H7 (cell line): ENCODE results near the gene ZNF593. TPM values are rescaled to one million over a fixed set of nuclear protein-coding genes. Genes with fewer than 3 reads are reported as not detected.

Experiments used
- DNase-seq: peaks from one replicate; pipeline ENCODE4 v3.0.0; 2012
- H3K27me3 ChIP-seq: 2 replicates; pipeline ENCODE4 v1.6.0; 2011; ENCODE audit warnings: mild to moderate bottlenecking, low read length; ENCODE audit not compliant: control insufficient read depth, insufficient read depth
- H3K36me3 ChIP-seq: replicated peaks from 2 replicates; pipeline ENCODE4 v1.5.1; 2011; ENCODE audit warnings: low read length; ENCODE audit not compliant: control insufficient read depth, insufficient read depth
- H3K4me3 ChIP-seq: 2 replicates; pipeline ENCODE4 v1.5.1; 2011; ENCODE audit warnings: low read depth, mild to moderate bottlenecking, control low read depth, low read length, moderate library complexity; ENCODE audit not compliant: insufficient read depth
- total RNA-seq: library from RNA; depleted of rRNA; stranded (reverse); fragments of >200 nt; shearing (Covaris generic); gene quantifications from 2 replicates; pipeline ENCODE4 v1.2.3, GENCODE V29; 2014

The ZNF593 gene
- total RNA-seq, 1 experiment from 2014 or later, result 59.0 TPM

GRCh38 chr1:26132834-26133167 is 36.9 kb upstream of the ZNF593 start:
- Histone ChIP-seq H3K36me3 (no peaks in the 10 kb centered on the region), H3K4me3 (no peak overlapping the region), H3K27me3 (no peaks in the 10 kb centered on the region)
- DNase-seq, result no peak

- Histone ChIP-seq H3K36me3 (no peaks in the 10 kb centered on the region), H3K27me3 (no peaks in the 10 kb centered on the region), H3K4me3 (no peak overlapping the region)
- DNase-seq, result no peak
Observed at GRCh38 chr1:26134466-26134865, 35.2 kb upstream of the ZNF593 start.

DNA sequence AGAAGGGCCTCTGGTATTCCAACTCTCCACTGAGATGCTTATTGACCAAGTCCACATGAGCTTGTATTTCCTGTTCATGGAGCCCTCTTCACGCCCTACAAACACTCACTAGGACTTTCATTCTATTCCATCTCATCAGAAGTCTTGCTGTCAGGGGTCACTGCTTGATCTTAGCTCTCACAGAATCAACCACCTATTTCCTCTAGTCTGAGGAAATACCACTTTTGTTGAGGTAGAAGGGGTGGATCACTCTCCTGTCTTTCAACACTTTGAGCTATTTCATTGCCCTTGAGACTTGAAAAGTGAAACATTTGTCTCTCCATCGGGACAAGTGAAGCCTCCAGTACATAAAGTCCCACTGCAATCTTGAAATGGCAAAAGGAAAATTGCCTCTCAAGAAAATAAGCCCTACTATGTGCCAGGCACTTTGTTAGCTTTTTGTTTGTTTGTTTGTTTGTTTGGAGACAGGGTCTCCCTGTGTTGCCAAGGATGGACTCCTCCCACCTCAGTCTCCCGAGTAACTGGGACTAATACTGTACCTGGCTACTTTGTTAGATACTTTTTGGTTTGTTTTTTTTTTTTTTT is 30.6 kb upstream of the ZNF593 start:
- Histone ChIP-seq H3K36me3 (no peaks in the 10 kb centered on the region), H3K27me3 (no peaks in the 10 kb centered on the region), H3K4me3 (no peak overlapping the region)
- DNase-seq, result no peak

- peaks cover 5% of the 10 kb centered on the region for H3K27me3 ChIP-seq
- no peak for DNase-seq
- no peaks in the 10 kb centered on the region for H3K36me3 ChIP-seq
- no peak overlapping the region for H3K4me3 ChIP-seq
Observed at GRCh38 chr1:26142159-26142558, 27.5 kb upstream of the ZNF593 start.

DNA sequence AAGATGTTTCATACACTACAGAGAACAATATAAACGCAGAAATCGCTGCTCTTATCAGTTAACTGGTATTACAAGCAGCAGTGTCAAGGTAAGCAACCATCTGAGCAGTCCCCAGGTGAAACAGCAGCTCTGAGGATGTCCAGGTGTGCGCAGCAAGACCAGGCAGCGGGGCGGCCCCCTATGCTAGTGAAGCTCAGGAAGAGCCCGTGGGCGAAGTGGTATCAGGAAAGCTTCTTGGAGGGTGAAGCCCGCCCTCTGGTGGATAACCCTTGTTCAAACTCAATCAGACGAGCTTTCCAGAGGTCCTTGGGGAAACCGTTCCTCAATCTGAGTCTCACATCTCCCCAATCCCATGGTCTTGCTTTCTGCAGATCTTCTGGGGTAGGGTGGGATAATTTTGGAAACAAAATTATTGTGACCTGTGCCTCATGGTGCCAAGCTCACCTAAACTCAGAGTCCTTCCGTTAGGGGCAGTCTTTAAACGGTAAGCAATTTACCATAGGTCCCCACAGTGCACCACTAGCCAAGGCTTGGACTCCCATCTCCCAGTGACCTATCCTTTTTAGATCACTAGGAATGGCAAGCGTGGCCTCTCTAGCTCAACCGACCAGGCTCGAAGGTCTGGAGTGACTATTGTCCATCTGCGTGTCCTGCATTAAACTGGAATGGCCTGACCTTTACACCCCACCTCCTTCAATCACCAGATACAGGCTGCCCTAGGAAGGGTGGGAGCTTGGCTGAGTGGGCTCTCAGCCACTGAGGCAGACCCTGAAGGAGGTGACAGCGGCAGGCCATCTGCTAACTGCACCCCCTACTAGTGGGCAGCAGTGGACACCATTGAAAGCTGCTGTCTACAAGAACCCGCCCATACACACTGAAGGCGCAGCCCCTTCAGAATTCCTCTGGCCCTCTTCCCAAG is 24.4 kb upstream of the ZNF593 start:
- no peaks in the 10 kb centered on the region for H3K36me3 ChIP-seq
- DNase-seq, result peak; percentile 86
- no peak overlapping the region for H3K4me3 ChIP-seq
- H3K27me3 ChIP-seq, result peaks cover 7% of the 10 kb centered on the region

DNA sequence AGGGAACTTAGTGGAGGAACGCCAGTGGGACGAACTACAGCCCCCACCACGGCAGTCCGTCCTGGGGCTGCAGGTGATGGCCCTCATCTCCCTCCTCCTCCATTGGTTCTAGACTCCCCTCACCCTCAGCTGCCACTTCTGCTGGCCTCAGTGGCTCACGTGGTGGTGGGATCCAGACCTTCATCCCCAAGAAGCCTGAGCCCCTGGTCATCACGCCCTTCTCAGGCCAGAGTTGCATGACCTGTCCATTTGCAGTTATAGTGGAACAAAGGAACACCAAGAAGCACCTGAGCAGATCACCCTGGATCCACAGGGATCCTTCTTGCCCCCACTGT is 23.8 kb upstream of the ZNF593 start:
- Histone ChIP-seq H3K27me3 (peaks cover 7% of the 10 kb centered on the region), H3K4me3 (no peak overlapping the region), H3K36me3 (no peaks in the 10 kb centered on the region)
- DNase-seq, result no peak

GRCh38 chr1:26148887-26149286 is 20.8 kb upstream of the ZNF593 start:
- no peak overlapping the region for H3K4me3 ChIP-seq
- DNase-seq, result no peak
- no peaks in the 10 kb centered on the region for H3K36me3 ChIP-seq
- H3K27me3 ChIP-seq, result peaks cover 16% of the 10 kb centered on the region

DNA sequence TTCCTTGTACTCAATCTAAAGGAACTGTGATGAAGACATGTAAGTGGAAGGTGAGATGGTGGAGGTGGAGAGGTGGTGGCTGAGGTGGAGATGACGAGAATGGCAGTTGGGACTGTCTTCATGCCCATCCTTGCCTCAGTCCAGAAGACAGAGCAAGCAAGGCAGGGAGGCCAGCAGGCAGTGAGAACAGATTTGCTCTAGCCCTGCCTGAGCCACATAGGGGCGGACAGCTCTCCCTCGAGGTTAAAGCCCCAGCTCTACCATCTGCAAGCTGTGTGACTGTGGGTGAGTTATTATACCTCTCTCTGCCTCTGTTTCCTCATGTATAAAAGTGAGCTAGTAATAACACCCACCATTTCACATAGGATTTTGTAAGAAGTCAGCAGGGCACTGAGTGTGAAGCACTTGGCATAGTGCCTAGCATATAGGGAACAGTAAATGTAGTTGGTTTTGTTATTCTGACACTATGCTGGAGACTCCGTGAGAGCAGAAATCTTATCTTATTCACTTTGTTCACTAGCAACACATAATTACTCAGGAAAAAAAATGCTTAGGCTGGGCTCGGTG is 15.7 kb upstream of the ZNF593 start:
- no peak overlapping the region for H3K4me3 ChIP-seq
- peaks cover 44% of the 10 kb centered on the region for H3K27me3 ChIP-seq
- DNase-seq, result peak; percentile 28
- no peaks in the 10 kb centered on the region for H3K36me3 ChIP-seq

- no peaks in the 10 kb centered on the region for H3K36me3 ChIP-seq
- H3K27me3 ChIP-seq, result peaks cover 46% of the 10 kb centered on the region
- peak overlapping the region; percentile 17; the same call in 1 of the 2 replicates for H3K4me3 ChIP-seq
- peak; percentile 89 for DNase-seq
Observed at GRCh38 chr1:26154750-26155149, 15.0 kb upstream of the ZNF593 start.

DNA sequence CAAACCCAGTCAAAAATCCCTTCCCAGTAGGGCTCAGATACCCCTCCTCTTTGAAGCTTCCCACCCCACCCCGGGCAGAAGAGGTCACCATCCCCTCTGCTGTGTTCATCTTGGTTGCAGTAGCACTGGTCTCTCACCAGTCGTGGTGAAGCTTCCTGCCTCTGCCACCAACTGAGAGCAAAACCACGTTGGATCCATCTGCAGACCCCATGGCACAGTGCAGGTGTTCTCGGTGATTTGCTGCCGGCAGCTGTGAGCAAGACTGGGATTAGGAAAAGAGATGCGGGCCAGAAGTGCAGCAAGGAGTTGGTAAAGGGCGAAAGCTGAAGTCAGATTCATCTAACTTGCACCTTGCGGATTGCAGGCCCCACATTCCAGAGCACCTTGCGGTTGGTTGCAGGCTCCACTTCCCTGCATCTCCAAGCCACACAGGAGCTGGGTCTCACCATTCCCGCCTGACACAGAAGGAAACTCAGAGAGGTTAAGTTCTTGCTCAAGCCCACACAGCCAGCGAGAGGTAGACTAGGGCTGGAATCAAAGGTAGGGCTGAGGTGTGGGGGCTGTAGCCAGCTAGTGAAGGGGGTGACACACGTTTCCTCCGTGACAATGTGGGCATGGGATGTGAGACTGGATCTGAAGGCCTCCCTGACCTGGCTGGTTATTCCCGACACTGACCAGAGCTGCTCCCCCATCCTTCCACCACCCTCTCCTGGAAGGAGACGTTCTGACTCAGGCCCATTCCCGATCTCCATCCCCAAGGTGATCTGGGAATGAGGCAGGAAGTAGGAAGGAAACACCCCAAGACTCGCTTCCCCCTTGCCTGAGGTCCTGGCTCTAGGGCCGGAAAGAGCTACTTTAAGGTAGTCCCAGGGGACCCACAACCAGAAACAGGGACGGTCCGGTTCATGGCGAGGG is 14.1 kb upstream of the ZNF593 start:
- peak; percentile 61 for DNase-seq
- Histone ChIP-seq H3K27me3 (peaks cover 52% of the 10 kb centered on the region), H3K4me3 (peak overlapping the region; percentile 28; the same call in 1 of the 2 replicates), H3K36me3 (no peaks in the 10 kb centered on the region)

GRCh38 chr1:26156285-26157038 is 13.2 kb upstream of the ZNF593 start:
- no peaks in the 10 kb centered on the region for H3K36me3 ChIP-seq
- H3K4me3 ChIP-seq, result peak overlapping the region; percentile 28
- peaks cover 58% of the 10 kb centered on the region for H3K27me3 ChIP-seq
- DNase-seq, result peak; percentile 86

DNA sequence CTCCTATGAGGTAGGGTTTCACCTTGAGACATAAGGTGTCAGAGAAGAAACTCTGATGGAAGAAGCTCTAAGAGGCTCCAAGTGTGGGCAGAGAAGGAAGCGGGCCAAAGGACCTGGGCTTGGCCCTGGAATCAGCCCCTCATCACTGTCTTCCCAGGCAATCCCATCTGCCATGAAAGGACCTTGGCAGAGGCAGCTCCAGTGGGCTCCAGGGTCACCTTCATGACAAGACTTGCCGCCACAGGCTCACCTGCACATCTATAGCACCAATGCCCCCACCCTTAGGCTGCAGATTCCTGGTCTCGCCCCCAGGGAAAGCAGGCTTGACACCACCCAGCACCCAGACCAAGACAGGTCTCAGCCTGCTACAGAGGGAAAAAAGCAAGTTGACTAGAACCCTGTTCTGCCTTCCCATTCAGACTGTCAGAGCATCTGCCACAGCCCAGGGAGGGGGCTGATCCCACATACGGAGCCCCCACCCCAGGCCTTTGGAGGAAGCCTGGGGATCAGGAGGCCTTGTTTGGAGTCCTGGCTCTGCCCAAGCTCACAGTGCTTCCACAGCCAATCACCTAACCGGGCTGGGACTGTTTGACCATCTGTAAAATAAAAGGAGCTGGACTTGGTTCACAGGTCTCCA is 11.3 kb upstream of the ZNF593 start:
- Histone ChIP-seq H3K27me3 (peaks cover 72% of the 10 kb centered on the region), H3K36me3 (no peaks in the 10 kb centered on the region), H3K4me3 (no peak overlapping the region)
- no peak for DNase-seq

GRCh38 chr1:26158908-26159742 is 10.6 kb upstream of the ZNF593 start, which contains the start of gene FAM110D:
Gene FAM110D, plus strand, starts transcription at chr1:26159079. Its CDS starts 2,213 bp downstream, at chr1:26161292.
- Histone ChIP-seq H3K27me3 (peaks cover 73% of the 10 kb centered on the region), H3K4me3 (peak within 1 kb of the TSS; percentile 19)
- peak; percentile 60 for DNase-seq

More at GRCh38 chr1:26158908-26159742, 10.6 kb upstream of the ZNF593 start, which contains the start of gene FAM110D:
- H3K36me3 ChIP-seq, result no peaks in the 10 kb centered on the region
